Skin of body (tissue), 3 donors: ENCODE results near the gene RANBP2. TPM values are rescaled to one million over a fixed set of nuclear protein-coding genes. Genes with fewer than 3 reads are reported as not detected.

Source experiments
- DNase-seq: peaks from one replicate; lab custom pipeline; 2025; lab: John Stamatoyannopoulos, UW
- small RNA-seq: library from RNA; depleted of rRNA; stranded (forward); fragments of <200 nt; gene quantifications from one replicate; pipeline ENCODE3, GENCODE V24; 2014; ENCODE audit warnings: low replicate concordance
- total RNA-seq: library from RNA; depleted of rRNA; stranded (reverse); fragments of >200 nt; gene quantifications from one replicate; pipeline ENCODE4 v1.2.3, GENCODE V29; 2014

Gene RANBP2
- total RNA-seq, 1 donor from 2014 or later = 78.4 TPM

GRCh38 chr2:108835040-108835439 lies 115.8 kb downstream of the RANBP2 start:
- no peak for DNase-seq

Small RNA genes lying within 50 kb of the gene (small RNA-seq; reads per million reads assigned to genes)
- gene AC010095.1 = not detected

Other genes starting within 250 kb of the RANBP2 start
- gene LIMS1, start 185.0 kb upstream of the RANBP2 start, total RNA-seq = 48.0 TPM
- 11.3 TPM for gene CCDC138, start 67.3 kb downstream of the RANBP2 start, total RNA-seq